SHP77 treated with DMSO at 0.1 percent for 48 hours (cell line): ENCODE measurements around the gene ZNRF3.
"Not testable (repeated sequence)": the region's sequence is repeated elsewhere in the genome, so short reads cannot be mapped to it uniquely, and the experiment has no call there.

Experiments
- DNase-seq: peaks from one replicate; lab custom pipeline; 2025; lab: John Stamatoyannopoulos, UW

Gene ZNRF3

DNA sequence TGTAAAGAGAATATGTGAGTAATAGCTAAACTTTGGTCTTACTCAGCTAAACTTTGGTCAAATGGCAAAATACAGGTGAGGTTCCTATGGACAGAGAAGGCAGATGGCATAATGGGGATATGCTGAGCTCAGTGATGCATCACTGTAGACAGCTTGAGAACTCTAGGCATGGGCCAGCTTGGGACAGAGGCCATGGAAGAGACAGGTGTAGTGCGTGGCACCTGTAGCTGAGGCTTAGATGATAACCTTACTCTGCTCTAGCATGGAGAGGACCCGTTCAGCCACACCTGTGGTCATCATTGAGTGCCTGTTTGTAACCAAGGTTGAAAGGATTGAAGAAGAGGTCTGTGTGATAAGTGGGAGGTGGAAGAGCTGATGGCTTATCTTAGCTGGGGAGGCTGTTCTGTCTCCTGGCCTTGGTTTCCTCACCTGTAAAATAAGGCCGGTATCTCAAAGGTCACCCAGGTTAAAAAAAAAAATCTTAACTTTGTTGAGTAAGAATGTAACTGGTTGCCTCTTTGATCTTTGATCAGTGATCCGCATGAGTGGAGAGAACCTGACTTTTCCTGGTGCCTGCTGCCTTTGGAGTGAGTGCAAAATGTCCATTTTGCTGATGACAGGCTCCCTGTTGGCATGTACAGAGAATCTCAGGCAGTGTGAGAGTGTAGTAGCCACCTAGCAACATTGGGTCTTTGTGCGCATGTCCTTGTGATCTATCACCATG lies 48.6 kb downstream of the ZNRF3 start:
- no peak for DNase-seq

DNA sequence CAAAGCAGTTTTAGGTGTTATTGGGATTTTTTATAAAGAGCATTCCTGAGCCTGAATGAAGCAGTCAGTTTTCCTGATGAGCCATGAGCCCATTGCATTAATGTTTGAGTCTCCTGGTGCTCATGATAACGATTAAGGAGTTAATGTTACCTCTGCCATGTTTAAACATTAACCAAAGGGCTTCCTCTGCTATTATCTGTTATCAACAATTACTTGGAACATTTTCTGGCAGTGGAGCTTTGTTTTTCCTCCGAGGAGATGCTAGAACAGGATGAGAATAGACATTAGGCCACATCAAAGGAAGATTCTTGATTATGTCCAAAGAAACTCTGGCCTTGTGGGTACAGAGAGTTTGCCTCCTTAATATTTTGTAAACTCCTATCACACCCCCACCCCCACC lies 49.9 kb downstream of the ZNRF3 start:
- DNase-seq = no peak

GRCh38 chr22:28934026-28934425 lies 50.7 kb downstream of the ZNRF3 start:
- DNase-seq = no peak

- DNase-seq = no peak
Measured at GRCh38 chr22:28935140-28935539, 51.8 kb downstream of the ZNRF3 start.

- DNase-seq = no peak
Measured at GRCh38 chr22:28935713-28936112, 52.3 kb downstream of the ZNRF3 start.

DNA sequence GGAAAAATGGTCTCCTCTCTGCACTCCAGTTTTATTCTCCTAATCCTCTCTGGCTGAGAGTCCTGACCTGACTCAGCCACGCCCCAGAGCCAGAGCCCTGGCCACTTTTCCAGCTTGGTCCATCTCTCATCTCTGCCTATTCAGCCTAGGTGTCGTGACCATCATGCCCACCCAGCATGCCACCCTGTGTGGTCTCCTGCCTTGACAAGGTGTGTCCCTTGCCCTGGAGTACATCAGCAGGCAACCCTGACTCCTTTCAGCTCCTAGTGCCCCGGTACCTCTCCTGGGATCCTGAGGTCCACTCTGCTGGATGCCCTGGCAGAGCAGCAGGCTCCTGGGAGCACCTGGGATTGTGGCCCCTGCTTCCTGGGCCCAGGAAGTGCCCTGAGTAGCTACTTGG lies 52.8 kb downstream of the ZNRF3 start:
- no peak for DNase-seq

DNA sequence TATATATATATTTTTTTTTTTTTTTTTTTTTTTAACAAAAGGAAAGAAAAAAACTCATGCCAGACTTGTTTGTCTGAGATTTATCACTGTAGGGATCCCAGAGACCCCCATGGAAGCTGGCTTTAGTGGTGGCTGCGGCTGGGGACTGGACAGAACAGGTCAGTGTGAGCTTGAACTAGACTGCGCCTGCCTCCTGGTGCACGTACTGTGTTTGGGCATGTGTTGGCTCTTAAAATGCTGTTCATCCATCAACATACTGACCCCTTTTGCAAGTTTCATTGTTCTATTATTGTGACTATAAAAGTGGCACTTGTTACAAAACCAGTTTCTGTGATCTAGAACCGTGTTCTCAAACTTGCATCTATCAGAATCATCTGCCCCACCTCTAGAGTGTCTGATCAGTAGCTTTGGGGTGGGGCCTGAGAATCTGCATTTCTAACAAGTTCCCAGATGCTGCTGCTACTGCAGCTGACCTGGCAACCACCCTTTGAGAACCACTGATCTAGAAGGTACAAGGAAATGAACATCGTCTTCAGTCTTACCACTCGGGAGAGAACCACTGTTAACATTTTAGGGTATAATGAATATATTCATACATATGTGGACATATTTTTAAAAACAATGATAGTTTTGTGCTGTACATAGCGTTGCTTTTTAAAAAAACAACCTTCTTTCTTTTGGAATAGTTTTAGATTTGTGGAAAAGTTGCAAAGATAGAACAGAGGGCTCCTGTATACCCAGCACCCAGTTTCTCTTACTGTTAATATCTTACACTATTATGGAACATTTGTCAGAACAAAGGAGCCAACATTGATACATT lies 54.0 kb downstream of the ZNRF3 start:
- no peak for DNase-seq

DNA sequence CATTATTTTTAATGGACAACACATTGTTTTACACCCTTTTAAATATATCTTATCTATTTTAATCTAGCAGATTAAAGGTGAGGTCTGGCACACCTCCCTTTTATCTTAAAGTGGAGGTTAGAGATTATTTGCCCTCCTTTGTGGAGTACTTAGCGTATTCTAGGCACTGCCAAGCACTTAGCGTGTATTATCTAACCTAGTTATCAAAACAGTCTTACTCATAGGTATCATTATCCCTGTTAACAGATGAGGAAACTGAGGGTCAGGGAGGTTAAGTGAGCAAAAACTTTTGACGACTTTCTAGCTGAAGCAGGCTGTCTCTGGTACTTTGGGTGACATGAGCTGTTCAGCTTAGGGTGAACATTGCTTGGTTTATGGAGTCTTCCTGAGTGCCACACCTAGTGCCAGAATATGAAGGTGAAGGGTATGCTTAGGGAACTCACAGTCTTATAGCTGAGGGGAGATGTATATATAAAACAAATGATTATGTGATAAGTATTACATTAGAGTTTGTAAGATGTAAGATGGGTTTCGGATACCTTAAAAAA lies 55.0 kb downstream of the ZNRF3 start:
- no peak for DNase-seq

DNA sequence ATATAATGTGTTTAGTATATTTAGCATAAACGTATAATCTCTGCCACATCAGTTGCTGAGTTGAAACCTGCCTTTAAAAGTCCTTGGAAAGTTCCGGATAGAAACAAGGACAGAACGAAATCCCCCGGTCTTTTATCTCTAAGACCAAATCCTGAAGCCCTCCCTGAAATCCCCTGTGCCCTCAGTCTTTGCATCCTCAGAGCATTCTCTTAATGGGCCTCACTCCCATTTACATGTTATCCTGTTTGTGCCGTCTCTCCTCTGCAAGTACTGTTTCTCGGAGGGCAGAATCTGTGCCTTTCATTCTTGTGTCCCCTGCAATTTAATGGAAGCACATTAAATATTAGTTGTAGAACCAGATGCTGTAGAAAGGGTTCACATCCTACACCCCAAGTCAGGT lies 56.0 kb downstream of the ZNRF3 start:
- no peak for DNase-seq

DNA sequence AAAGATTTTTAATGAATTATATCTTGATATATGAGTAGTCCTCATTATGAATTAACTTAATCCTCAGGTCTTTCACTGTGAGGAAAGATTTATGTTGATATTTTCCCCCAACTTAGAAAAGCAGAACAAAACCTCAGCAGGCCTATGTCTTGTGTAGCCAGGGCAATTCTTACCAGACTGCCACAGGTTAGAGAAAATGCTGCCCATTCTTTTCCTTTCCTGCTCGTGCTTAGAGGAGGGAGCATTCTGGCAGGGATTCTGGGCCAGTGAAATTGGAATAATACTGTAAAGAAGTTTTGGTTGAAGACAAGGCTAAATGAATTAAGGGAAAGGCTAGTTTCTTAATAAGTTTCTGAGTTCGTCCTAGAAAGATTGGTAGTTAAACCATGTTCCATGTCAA lies 56.6 kb downstream of the ZNRF3 start:
- DNase-seq = no peak

DNA sequence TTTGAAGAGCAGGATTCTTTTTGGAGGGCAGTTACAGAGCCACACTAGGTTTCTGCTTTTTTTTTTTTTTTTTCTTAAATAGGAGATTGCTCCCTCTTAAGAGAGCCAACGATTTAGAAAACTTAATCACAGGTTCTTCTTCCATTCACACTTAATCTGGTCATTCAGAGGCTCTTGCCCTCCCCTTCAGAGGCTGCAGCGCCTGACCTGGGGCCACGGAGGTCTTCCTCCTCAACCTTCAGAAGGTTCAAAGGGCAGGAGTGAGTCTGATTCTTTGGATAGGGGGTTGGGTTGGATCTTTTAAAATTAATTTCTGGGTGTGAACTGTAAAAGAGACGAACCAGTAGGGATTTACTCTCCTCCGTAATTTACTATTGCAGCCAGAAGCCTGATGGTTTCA lies 57.1 kb downstream of the ZNRF3 start:
- no peak for DNase-seq

GRCh38 chr22:28942333-28942732 lies 59.0 kb downstream of the ZNRF3 start:
- no peak for DNase-seq

GRCh38 chr22:28942801-28943500 lies 59.6 kb downstream of the ZNRF3 start:
- DNase-seq = no peak

- no peak for DNase-seq
Measured at GRCh38 chr22:28943501-28943879, 60.1 kb downstream of the ZNRF3 start.

DNA sequence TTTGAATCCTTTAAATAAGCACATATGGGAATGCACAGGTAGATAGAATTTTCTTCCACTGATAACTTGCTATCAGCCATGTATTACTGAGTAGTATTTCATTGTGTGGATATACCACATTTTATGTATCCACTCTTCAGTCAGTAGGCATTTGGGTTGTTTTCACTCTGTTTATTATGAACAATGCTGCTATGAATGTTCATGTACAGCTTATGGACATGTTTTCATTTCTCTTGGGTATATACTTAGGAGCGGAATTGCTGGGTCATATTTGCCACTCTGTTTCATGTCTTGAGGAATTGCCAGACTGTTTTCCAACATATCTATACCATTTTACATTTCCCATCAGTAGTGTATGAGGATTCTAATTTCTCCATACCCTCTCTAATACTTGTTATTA lies 63.8 kb downstream of the ZNRF3 start:
- no peak for DNase-seq

GRCh38 chr22:28948424-28948823 lies 65.1 kb downstream of the ZNRF3 start:
- DNase-seq = no peak

GRCh38 chr22:28948860-28949551 lies 65.6 kb downstream of the ZNRF3 start:
- not testable (repeated sequence) for DNase-seq

- DNase-seq = no peak
Measured at GRCh38 chr22:28949788-28950187, 66.4 kb downstream of the ZNRF3 start.

DNA sequence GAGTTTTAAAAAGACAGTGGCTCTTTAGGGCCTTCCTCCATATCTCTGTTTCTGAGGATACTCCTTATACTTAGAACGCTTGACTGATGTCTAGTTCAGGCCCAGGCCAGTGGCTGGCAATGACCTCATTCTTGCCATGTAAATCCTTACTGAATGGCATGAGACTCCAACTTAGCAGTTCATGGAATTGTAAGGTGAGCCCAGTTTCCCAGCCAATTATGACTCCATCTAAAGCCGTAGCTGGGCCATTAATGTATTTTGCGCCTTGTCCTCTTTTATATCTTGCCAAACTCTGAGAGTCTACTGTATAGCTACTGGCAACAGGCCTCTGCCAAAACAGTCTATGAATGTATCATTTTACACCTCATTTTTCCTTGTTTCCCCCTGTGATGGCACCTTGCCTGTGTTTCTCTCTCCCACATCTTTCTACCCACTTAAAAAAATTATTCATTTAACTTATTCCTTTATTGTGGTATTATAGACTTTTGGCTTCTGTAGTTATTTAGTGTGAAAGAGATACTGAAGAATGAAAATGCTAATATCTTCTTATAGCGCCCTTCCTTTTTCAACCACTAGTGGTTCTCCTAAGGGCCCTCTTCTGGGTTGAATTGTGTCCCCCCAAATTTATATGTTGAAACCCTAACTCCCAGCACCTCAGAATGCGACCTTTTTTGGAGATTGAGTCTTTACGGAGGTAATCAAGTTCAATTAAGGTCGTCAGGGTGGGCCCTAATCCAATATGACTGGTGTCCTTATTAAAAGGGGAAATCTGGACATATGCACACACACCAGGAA lies 67.4 kb downstream of the ZNRF3 start:
- no peak for DNase-seq

GRCh38 chr22:28951530-28951929 lies 68.2 kb downstream of the ZNRF3 start:
- no peak for DNase-seq

DNA sequence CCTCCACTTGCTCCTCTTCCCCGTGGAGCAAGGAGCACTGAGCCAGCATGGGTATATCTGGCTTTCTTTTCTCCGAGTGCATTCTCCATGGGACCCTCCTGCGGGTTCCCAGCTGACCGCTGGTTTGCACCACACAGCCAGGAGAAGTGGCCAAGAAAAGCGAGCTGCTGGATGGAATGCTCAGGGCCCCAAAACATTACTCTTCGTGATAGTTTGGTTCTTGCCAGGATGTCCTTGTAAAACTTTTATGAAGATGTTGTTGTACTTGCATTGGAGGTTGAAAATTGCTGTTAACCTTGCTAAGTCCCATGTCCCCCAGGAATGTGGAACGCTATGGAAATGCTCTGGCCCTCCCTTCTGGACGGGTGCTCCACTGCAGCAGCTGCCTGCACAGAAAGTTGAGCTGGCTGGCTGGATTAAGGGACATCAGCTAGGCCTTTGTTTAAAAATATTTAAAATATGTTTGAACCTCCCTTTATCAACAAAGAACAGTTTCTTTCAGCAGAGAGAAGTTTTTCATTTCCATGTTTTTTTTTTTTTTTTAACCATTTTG lies 68.7 kb downstream of the ZNRF3 start:
- no peak for DNase-seq
